GM13976 (cell line): ENCODE results near the gene S100A9.
"Not testable (repeated sequence)": the region's sequence is repeated elsewhere in the genome, so short reads cannot be mapped to it uniquely, and the experiment has no call there.

ENCODE experiments used
- DNase-seq: peaks from one replicate; pipeline ENCODE4 v3.0.0; 2012; ENCODE audit warnings: low spot score
- in situ Hi-C: fragments of 300-500 bp; cut with MboI; formaldehyde crosslinking; loops from one replicate; pipeline ENCODE4 v1.12.0; 2022; ENCODE audit warnings: low sequenced_read_pairs, mixed read lengths, inconsistent platforms; ENCODE audit not compliant: unreplicated experiment
- TF ChIP-seq, protein P1 (sequence below): IDR thresholded peaks from 2 replicates; pipeline ENCODE4 v1.5.1; 2012; ENCODE audit warnings: borderline replicate concordance, mild to moderate bottlenecking; ENCODE audit not compliant: insufficient read depth; ENCODE audit errors: extremely low read depth, missing control alignments, control extremely low read depth

S100A9 gene

DNA sequence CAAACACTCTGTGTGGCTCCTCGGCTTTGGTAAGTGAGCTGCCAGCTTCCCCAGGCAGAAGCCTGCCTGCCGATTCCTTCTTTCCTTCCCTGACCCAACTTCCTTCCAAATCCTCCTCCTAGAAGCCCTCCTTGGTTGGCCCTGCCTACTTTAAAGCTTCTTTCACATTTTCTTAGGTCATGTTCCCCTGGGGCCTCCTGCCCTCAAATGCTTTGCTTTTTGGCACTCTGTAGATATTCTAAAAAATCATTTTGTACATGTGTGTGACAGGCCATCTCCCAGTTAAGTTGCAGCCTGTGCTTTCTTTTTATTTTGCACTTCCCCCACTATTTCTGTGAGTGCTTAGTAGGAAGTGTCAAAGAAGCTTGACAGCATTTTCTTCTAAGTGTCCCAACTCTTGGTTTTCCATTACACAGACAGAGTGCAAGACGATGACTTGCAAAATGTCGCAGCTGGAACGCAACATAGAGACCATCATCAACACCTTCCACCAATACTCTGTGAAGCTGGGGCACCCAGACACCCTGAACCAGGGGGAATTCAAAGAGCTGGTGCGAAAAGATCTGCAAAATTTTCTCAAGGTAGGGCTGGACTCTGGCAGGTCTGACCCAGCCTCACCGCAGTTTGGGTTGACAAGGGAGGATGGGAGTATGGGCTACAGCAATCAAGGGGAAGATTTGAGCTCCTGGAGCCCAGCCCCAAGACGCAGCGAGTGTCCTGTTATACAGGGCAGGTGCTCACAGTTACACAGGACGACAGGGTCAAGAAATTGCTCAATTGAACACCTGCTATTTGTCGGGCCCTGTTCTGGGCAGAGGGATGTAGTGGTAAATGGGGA is at the start of gene S100A9:
Gene S100A9 (plus strand): TSS at position 2 of the 838 bp plus-strand sequence. CDS start 430 bp downstream, at position 432.
- in situ Hi-C loops = no loop called here
- DNase-seq = no peak
- TF ChIP-seq, protein P1, sequence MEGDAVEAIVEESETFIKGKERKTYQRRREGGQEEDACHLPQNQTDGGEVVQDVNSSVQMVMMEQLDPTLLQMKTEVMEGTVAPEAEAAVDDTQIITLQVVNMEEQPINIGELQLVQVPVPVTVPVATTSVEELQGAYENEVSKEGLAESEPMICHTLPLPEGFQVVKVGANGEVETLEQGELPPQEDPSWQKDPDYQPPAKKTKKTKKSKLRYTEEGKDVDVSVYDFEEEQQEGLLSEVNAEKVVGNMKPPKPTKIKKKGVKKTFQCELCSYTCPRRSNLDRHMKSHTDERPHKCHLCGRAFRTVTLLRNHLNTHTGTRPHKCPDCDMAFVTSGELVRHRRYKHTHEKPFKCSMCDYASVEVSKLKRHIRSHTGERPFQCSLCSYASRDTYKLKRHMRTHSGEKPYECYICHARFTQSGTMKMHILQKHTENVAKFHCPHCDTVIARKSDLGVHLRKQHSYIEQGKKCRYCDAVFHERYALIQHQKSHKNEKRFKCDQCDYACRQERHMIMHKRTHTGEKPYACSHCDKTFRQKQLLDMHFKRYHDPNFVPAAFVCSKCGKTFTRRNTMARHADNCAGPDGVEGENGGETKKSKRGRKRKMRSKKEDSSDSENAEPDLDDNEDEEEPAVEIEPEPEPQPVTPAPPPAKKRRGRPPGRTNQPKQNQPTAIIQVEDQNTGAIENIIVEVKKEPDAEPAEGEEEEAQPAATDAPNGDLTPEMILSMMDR = no peak

DNA sequence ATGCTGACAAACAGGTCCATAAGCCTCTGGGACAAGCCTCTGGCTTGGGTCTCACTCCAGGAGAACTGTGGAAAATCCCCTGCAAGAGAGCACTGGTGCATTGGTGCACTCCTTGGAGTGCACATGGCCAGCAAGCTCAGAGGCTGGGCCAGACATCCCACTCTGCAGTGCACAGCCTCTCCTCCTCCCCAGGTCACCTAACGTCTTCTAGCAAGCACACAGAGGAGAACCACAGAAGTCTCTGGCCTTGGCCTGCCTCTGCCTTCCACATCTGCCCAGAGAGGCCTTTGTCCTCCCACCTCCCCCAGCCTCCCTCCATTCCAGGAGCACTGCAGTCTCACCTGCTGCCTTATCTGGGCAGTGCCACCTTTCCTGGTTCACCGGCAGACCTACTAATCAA is 49.1 kb upstream of the S100A9 start:
- DNase-seq = no peak
- TF ChIP-seq, protein P1 = no peak
- in situ Hi-C loops = no loop called here

DNA sequence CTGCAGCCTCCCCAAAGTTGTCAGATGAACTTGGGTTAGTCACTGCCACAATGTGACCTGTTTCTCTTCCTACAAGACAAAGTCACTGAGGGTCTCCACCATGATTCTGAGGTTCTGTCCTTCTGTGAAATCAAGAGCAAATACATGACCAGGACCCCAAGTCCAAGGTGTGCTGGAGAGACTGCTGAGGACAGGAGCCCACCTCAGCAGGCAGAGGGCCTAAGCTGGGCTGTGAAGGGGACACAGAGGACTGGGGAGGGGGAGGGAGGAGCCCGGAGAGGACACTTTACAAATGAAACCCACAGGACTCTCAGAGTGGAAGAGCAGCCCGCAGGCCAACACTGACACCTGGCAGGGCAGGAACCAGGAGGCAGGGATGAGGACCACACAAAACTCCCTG is 48.2 kb upstream of the S100A9 start:
- in situ Hi-C loops = no loop called here
- DNase-seq = no peak
- TF ChIP-seq, protein P1 = no peak

DNA sequence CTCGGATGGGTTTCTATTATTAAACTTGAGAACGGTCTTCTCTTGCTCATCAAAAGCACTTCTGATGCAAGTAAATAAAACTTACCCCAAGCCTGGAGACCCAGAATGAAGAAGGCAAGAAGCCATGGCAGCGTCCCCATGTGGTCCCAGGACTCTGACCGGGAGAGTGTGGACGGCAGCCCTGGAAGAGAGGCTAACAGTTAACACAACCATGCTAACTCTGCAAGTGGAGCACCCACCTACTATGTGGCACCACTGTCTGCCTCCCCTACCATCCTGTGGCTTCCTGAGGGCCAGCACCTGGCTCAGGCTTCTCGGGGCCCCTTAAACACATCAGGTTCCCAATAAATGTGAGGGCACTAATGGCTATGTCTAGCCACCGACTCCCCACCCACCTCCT is 47.1 kb upstream of the S100A9 start:
- TF ChIP-seq, protein P1 = no peak
- in situ Hi-C loops = no loop called here
- DNase-seq = no peak

DNA sequence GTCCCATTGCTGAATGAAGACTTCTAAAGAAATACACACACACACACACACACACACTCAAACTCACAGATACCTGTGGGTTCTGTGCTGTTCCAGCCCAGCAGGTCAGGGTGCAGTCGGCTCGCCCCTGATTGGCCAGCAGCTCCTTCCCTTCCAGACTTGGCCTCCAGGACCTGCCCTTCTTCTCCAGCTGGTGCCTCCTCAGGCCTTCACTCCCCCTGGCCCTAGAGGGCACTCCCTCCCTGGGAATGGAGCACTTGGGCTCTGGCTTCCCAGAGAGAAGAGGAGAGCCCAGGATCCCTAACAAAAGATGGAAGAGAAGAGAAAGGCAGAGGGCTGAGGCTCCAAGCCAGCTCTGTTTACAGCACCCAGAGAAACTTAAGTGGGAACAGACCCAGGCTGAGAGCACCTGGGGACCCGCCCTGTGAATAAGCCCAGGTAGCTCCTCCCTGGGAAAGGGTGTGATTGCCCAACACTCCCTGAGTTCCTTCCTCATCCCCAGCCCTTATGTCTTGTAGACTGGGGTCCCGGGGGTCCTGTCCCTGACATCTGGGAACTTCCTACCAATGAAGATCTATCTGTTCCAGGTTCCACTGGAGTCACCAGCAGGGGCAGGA is 45.0 kb upstream of the S100A9 start, which contains the start of gene PGLYRP3:
Gene PGLYRP3 (minus strand): TSS at position 383 of the 617 bp plus-strand sequence. CDS start 2,287 bp downstream, outside the sequence.
- in situ Hi-C loops = no loop called here
- TF ChIP-seq, protein P1 = peak; percentile 30
- DNase-seq = no peak

DNA sequence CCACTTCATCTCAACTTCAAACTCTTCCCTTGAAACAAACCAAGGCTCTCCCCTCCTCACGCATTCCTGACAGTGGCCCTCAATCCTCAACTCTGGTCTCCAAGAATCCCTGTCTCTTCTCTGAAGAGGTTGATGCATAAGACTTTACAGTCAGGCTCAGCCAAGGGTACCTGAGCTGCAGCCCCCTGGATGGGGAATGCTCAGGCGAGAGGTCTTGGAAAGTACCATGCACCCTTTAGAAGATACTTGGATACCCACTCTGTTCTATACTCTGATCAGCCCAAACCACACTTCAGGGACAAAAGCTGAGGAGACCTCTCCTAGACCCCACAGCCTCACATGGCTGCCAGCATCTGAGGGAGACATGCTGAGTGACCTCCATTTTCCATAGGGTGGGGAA is 44.4 kb upstream of the S100A9 start:
- in situ Hi-C loops = no loop called here
- no peak for DNase-seq
- TF ChIP-seq, protein P1 = no peak

DNA sequence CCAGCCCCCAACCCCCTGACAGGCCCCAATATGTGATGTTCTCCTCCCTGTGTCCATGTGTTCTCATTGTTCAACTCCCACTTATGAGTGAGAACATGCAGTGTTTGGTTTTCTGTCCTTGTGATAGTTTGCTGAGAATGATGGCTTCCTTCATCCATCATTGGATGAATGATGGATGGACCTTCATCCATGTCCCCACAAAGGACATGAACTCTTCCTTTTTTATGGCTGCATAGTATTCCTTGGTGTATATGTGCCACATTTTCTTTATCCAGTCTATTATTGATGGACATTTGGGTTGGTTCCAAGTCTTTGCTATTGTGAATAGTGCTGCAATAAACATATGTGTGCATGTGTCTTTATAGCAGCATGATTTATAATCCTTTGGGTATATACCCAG is 43.3 kb upstream of the S100A9 start:
- DNase-seq, in situ Hi-C loops: not testable (repeated sequence)

DNA sequence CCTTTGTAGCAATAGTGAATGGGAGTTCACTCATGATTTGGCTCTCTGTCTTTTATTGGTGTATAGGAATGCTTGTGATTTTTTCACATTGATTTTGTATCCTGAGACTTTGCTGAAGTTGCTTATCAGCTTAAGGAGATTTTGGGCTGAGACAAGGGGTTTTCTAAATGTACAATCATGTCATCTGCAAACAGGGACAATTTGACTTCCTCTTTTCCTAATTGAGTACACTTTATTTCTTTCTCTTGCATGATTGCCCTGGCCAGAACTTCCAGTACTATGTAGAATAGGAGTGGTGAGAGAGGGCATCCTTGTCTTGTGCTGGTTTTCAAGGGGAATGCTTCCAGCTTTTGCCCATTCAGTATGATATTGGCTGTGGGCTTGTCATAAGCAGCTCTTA is 41.6 kb upstream of the S100A9 start:
- DNase-seq, in situ Hi-C loops: not testable (repeated sequence)

DNA sequence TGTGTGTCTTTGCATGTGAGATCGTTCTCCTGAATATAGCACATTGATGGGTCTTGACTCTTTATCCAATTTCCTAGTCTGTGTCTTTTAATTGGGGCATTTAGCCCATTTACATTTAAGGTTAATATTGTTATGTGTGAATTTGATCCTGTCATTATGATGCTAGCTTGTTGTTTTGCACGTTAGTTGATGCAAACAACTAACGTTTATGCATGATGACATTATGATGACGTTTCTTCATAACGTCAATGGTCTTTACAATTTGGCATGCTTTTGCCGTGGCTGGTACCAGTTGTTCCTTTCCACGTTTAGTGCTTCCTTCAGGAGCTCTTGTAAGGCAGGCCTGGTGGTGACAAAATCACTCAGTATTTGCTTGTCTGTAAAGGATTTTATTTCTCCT is 39.5 kb upstream of the S100A9 start:
- DNase-seq, in situ Hi-C loops: not testable (repeated sequence)
